ENCODE results near the gene SUSD2.

The SUSD2 gene

GRCh38 chr22:24137595-24137994 is 43.7 kb upstream of the SUSD2 start:
- Histone ChIP-seq H3K9me2 (replicated peaks; ENCODE audit: control insufficient read depth, low read length) (no peaks in the 10 kb centered on the region), H3K4me2 (ENCODE audit: low read length) (no peak overlapping the region), H3K27ac (ENCODE audit: low read depth, low read length) (no peak overlapping the region), H3K27me3 (ENCODE audit: control insufficient read depth, low read length) (no peaks in the 10 kb centered on the region), H3K4me1 (ENCODE audit: control insufficient read depth, low read length) (peaks cover 4% of the 10 kb centered on the region; the same call in 1 of the 2 replicates), H4K20me1 (ENCODE audit: control insufficient read depth, insufficient read depth, low read depth, low read length) (no peaks in the 10 kb centered on the region), H3K79me2 (ENCODE audit: control insufficient read depth, low read length) (no peaks in the 10 kb centered on the region), H3F3A (ENCODE audit: control insufficient read depth, insufficient read depth) (no peaks in the 10 kb centered on the region), H3K9me3 (ENCODE audit: control insufficient read depth, insufficient read depth, low read length) (no peaks in the 10 kb centered on the region), H3K36me3 (ENCODE audit: control insufficient read depth, low read length) (peaks cover 29% of the 10 kb centered on the region), H3K4me3 (ENCODE audit: low read length) (no peak overlapping the region)
- TF ChIP-seq EZH2phosphoT487 (IDR thresholded peaks at IDR 0.05; ENCODE audit: borderline replicate concordance, low read length) (no peak), CTCF (IDR thresholded peaks at IDR 0.05; ENCODE audit: low read depth, low read length, poor library complexity, severe bottlenecking) (no peak)

GRCh38 chr22:24138649-24139420 is 42.5 kb upstream of the SUSD2 start:
- H3F3A ChIP-seq (ENCODE audit: control insufficient read depth, insufficient read depth): no peaks in the 10 kb centered on the region
- H3K4me1 ChIP-seq (ENCODE audit: control insufficient read depth, low read length): peaks cover 9% of the 10 kb centered on the region
- no peaks in the 10 kb centered on the region for H3K79me2 ChIP-seq (ENCODE audit: control insufficient read depth, low read length)
- no peak overlapping the region for H3K4me3 ChIP-seq (ENCODE audit: low read length)
- no peak overlapping the region for H3K4me2 ChIP-seq (ENCODE audit: low read length)
- no peak overlapping the region for H3K27ac ChIP-seq (ENCODE audit: low read depth, low read length)
- H3K27me3 ChIP-seq (ENCODE audit: control insufficient read depth, low read length): no peaks in the 10 kb centered on the region
- H4K20me1 ChIP-seq (ENCODE audit: control insufficient read depth, insufficient read depth, low read depth, low read length): no peaks in the 10 kb centered on the region
- H3K9me2 ChIP-seq (replicated peaks; ENCODE audit: control insufficient read depth, low read length): no peaks in the 10 kb centered on the region
- TF ChIP-seq CTCF (IDR thresholded peaks at IDR 0.05; ENCODE audit: low read depth, low read length, poor library complexity, severe bottlenecking): no peak
- no peak for TF ChIP-seq EZH2phosphoT487 (IDR thresholded peaks at IDR 0.05; ENCODE audit: borderline replicate concordance, low read length)
- H3K36me3 ChIP-seq (ENCODE audit: control insufficient read depth, low read length): peaks cover 28% of the 10 kb centered on the region
- H3K9me3 ChIP-seq (ENCODE audit: control insufficient read depth, insufficient read depth, low read length): no peaks in the 10 kb centered on the region

GRCh38 chr22:24140357-24140756 is 40.9 kb upstream of the SUSD2 start:
- Histone ChIP-seq H3K4me1 (ENCODE audit: control insufficient read depth, low read length) (peaks cover 24% of the 10 kb centered on the region), H3K4me3 (ENCODE audit: low read length) (no peak overlapping the region), H3K9me3 (ENCODE audit: control insufficient read depth, insufficient read depth, low read length) (no peaks in the 10 kb centered on the region), H4K20me1 (ENCODE audit: control insufficient read depth, insufficient read depth, low read depth, low read length) (no peaks in the 10 kb centered on the region), H3K27me3 (ENCODE audit: control insufficient read depth, low read length) (no peaks in the 10 kb centered on the region), H3K36me3 (ENCODE audit: control insufficient read depth, low read length) (peaks cover 27% of the 10 kb centered on the region), H3K79me2 (ENCODE audit: control insufficient read depth, low read length) (peaks cover 4% of the 10 kb centered on the region), H3K27ac (ENCODE audit: low read depth, low read length) (no peak overlapping the region), H3K9me2 (replicated peaks; ENCODE audit: control insufficient read depth, low read length) (no peaks in the 10 kb centered on the region), H3F3A (ENCODE audit: control insufficient read depth, insufficient read depth) (no peaks in the 10 kb centered on the region), H3K4me2 (ENCODE audit: low read length) (no peak overlapping the region)
- no peak for TF ChIP-seq CTCF (IDR thresholded peaks at IDR 0.05; ENCODE audit: low read depth, low read length, poor library complexity, severe bottlenecking)
- no peak for TF ChIP-seq EZH2phosphoT487 (IDR thresholded peaks at IDR 0.05; ENCODE audit: borderline replicate concordance, low read length)
